Measurements from ENCODE around the gene KCND2.

KCND2 gene

GRCh38 chr7:120311028-120311788, 38.2 kb downstream of the KCND2 start:
- no peak for DNase-seq

GRCh38 chr7:120320218-120320961, 47.4 kb downstream of the KCND2 start:
- DNase-seq = no peak

GRCh38 chr7:120327054-120327453, 54.1 kb downstream of the KCND2 start:
- DNase-seq = no peak

GRCh38 chr7:120332433-120332832, 59.5 kb downstream of the KCND2 start:
- no peak for DNase-seq

GRCh38 chr7:120334475-120334874, 61.5 kb downstream of the KCND2 start:
- DNase-seq = no peak

- DNase-seq = no peak
These were observed 64.4 kb downstream of the KCND2 start for GRCh38 chr7:120337308-120337907.

GRCh38 chr7:120344276-120344675, 71.3 kb downstream of the KCND2 start:
- DNase-seq = no peak

- DNase-seq = no peak
These were observed 80.2 kb downstream of the KCND2 start for GRCh38 chr7:120353171-120353570.

GRCh38 chr7:120360918-120361317, 87.9 kb downstream of the KCND2 start:
- no peak for DNase-seq

- DNase-seq = no peak
These were observed 90.4 kb downstream of the KCND2 start for GRCh38 chr7:120363414-120363813.

GRCh38 chr7:120370954-120371353, 98.0 kb downstream of the KCND2 start:
- DNase-seq = no peak

- no peak for DNase-seq
These were observed 100.2 kb downstream of the KCND2 start for GRCh38 chr7:120373174-120373573.

- no peak for DNase-seq
These were observed 121.6 kb downstream of the KCND2 start for GRCh38 chr7:120394595-120394994.

GRCh38 chr7:120395526-120396019, 122.6 kb downstream of the KCND2 start:
- DNase-seq = no peak

GRCh38 chr7:120398284-120399000, 125.5 kb downstream of the KCND2 start:
- DNase-seq = no peak

- no peak for DNase-seq
These were observed 128.0 kb downstream of the KCND2 start for GRCh38 chr7:120400806-120401455.

- DNase-seq = no peak
These were observed 129.2 kb downstream of the KCND2 start for GRCh38 chr7:120402079-120402767.

- DNase-seq = no peak
These were observed 129.8 kb downstream of the KCND2 start for GRCh38 chr7:120402801-120403200.

- DNase-seq = no peak
These were observed 131.1 kb downstream of the KCND2 start for GRCh38 chr7:120404042-120404441.

GRCh38 chr7:120405652-120406051, 132.7 kb downstream of the KCND2 start:
- DNase-seq = no peak

- DNase-seq = no peak
These were observed 134.0 kb downstream of the KCND2 start for GRCh38 chr7:120407010-120407409.
